ENCODE data around the gene MED23.
"Not testable (repeated sequence)": the region's sequence is repeated elsewhere in the genome, so short reads cannot be mapped to it uniquely, and the experiment has no call there.

MED23 gene

DNA sequence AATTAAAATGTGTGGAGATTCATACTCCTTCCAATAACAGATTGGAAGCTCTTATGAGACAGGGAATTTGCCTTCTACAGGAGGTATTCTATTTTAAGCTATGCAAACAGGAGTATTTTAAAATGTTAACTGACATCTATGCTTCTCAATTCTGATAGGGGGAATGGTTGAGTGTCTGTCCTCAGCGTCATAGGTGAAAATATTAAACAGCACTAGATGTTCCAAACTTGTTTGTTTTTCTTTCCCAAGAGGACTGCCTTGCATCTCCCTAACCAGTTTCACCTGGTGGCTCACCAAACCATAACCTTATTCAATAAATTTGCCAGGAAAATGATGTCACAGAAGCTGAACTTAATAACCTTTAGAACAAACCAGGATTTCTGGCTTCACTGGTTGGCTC, 79.6 kb downstream of the MED23 start:
- no peak for TF ChIP-seq CTCF (IDR thresholded peaks at IDR 0.05; ENCODE audit: borderline replicate concordance, insufficient read depth, low read depth, low read length)
- H3K4me3 ChIP-seq (ENCODE audit: low read depth, low read length): no peak overlapping the region

DNA sequence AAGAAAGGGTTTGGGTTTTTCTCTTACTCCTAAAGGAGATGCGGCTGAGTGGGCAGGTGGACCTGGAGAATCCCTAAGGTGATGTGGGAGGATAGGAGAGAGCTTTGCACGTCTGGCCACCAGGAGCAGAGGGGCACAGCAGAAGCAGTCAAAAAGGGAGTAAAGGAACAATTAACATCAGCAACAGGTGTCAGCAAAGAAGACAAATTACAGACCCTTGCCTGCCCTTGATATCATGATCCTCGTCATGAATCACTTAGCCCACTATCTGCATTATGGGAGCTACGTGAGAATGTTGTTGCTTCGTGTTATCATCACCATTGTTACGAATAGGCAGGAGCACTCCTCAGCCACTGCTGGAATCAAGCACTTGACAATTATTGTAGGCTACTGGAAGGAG, 80.6 kb downstream of the MED23 start:
- no peak overlapping the region for H3K4me3 ChIP-seq (ENCODE audit: low read depth, low read length)
- no peak for TF ChIP-seq CTCF (IDR thresholded peaks at IDR 0.05; ENCODE audit: borderline replicate concordance, insufficient read depth, low read depth, low read length)

- H3K4me3 ChIP-seq (ENCODE audit: low read depth, low read length): no peak overlapping the region
- no peak for TF ChIP-seq CTCF (IDR thresholded peaks at IDR 0.05; ENCODE audit: borderline replicate concordance, insufficient read depth, low read depth, low read length)
These were observed 82.7 kb downstream of the MED23 start for GRCh38 chr6:131545317-131545716.

GRCh38 chr6:131538615-131539014, 89.4 kb downstream of the MED23 start:
- H3K4me3 ChIP-seq (ENCODE audit: low read depth, low read length): not testable (repeated sequence)

GRCh38 chr6:131532580-131533039, 95.4 kb downstream of the MED23 start:
- no peak overlapping the region for H3K4me3 ChIP-seq (ENCODE audit: low read depth, low read length)
- no peak for TF ChIP-seq CTCF (IDR thresholded peaks at IDR 0.05; ENCODE audit: borderline replicate concordance, insufficient read depth, low read depth, low read length)

GRCh38 chr6:131531681-131532080, 96.4 kb downstream of the MED23 start:
- H3K4me3 ChIP-seq (ENCODE audit: low read depth, low read length): not testable (repeated sequence)

- H3K4me3 ChIP-seq (ENCODE audit: low read depth, low read length): not testable (repeated sequence)
These were observed 97.1 kb downstream of the MED23 start for GRCh38 chr6:131530936-131531335.

GRCh38 chr6:131524695-131525336, 103.2 kb downstream of the MED23 start:
- TF ChIP-seq CTCF (IDR thresholded peaks at IDR 0.05; ENCODE audit: borderline replicate concordance, insufficient read depth, low read depth, low read length): no peak
- H3K4me3 ChIP-seq (ENCODE audit: low read depth, low read length): no peak overlapping the region

Data from GM12875 (cell line).